GM21723 (cell line): ENCODE measurements around the gene SUGCT.

ENCODE experiments used
- ATAC-seq: cut with Tn5 transposase; IDR thresholded peaks from one replicate; pipeline ENCODE4 v1.9.1; 2021; ENCODE audit warnings: mild to moderate bottlenecking, moderate library complexity; ENCODE audit not compliant: unreplicated experiment

SUGCT gene

GRCh38 chr7:40840990-40841389 lies 706.2 kb downstream of the SUGCT start:
- ATAC-seq: no peak

- no peak for ATAC-seq
Measured at GRCh38 chr7:40842641-40843040, 707.8 kb downstream of the SUGCT start.

GRCh38 chr7:40843338-40843985 lies 708.7 kb downstream of the SUGCT start:
- no peak for ATAC-seq

- no peak for ATAC-seq
Measured at GRCh38 chr7:40845943-40846342, 711.1 kb downstream of the SUGCT start.

GRCh38 chr7:40847921-40848320 lies 713.1 kb downstream of the SUGCT start:
- no peak for ATAC-seq

GRCh38 chr7:40848541-40849221 lies 713.9 kb downstream of the SUGCT start:
- no peak for ATAC-seq

GRCh38 chr7:40850017-40850416 lies 715.2 kb downstream of the SUGCT start:
- ATAC-seq: no peak

GRCh38 chr7:40851001-40851400 lies 716.2 kb downstream of the SUGCT start:
- no peak for ATAC-seq

GRCh38 chr7:40859076-40859475 lies 724.3 kb downstream of the SUGCT start:
- ATAC-seq: no peak

- no peak for ATAC-seq
Measured at GRCh38 chr7:40859965-40860543, 725.2 kb downstream of the SUGCT start.

- no peak for ATAC-seq
Measured at GRCh38 chr7:40865441-40866233, 730.8 kb downstream of the SUGCT start.

- ATAC-seq: no peak
Measured at GRCh38 chr7:40866601-40867000, 731.8 kb downstream of the SUGCT start.

- no peak for ATAC-seq
Measured at GRCh38 chr7:40870108-40870507, 735.3 kb downstream of the SUGCT start.

GRCh38 chr7:40873248-40873647 lies 738.4 kb downstream of the SUGCT start:
- no peak for ATAC-seq

- ATAC-seq: no peak
Measured at GRCh38 chr7:40874756-40875155, 740.0 kb downstream of the SUGCT start.

GRCh38 chr7:40876601-40877000 lies 741.8 kb downstream of the SUGCT start:
- no peak for ATAC-seq

GRCh38 chr7:40879941-40880543 lies 745.2 kb downstream of the SUGCT start:
- no peak for ATAC-seq

- ATAC-seq: no peak
Measured at GRCh38 chr7:40880581-40880980, 745.8 kb downstream of the SUGCT start.

GRCh38 chr7:40881405-40881926 lies 746.7 kb downstream of the SUGCT start:
- no peak for ATAC-seq

GRCh38 chr7:40882071-40882658 lies 747.4 kb downstream of the SUGCT start:
- no peak for ATAC-seq

- no peak for ATAC-seq
Measured at GRCh38 chr7:40883826-40884225, 749.0 kb downstream of the SUGCT start.
